Stimulated activated CD8-positive, alpha-beta memory T cell treated with anti-CD3 and anti-CD28 coated beads, Interleukin-12 subunit alpha, Interleukin-12 subunit beta, amount 100 ng/mL, for 4 hours (primary cell): ENCODE measurements around the gene THRAP3.
"Not testable (repeated sequence)": the region's sequence is repeated elsewhere in the genome, so short reads cannot be mapped to it uniquely, and the experiment has no call there.

ENCODE experiments used
- DNase-seq: peaks from one replicate; pipeline ENCODE4 v3.0.0-alpha.2; 2020; ENCODE audit warnings: low read depth

Gene THRAP3

GRCh38 chr1:36251794-36252481 lies 27.7 kb downstream of the THRAP3 start:
- no peak for DNase-seq

GRCh38 chr1:36252482-36252824 lies 28.2 kb downstream of the THRAP3 start:
- DNase-seq = not testable (repeated sequence)

- DNase-seq = no peak
These were observed 29.1 kb downstream of the THRAP3 start for GRCh38 chr1:36253161-36253862.

- DNase-seq = no peak
These were observed 32.5 kb downstream of the THRAP3 start for GRCh38 chr1:36256558-36257374.

- no peak for DNase-seq
These were observed 33.1 kb downstream of the THRAP3 start for GRCh38 chr1:36257375-36257767.

- DNase-seq = no peak
These were observed 34.7 kb downstream of the THRAP3 start for GRCh38 chr1:36258960-36259344.

- no peak for DNase-seq
These were observed 44.7 kb downstream of the THRAP3 start for GRCh38 chr1:36268981-36269380.

- no peak for DNase-seq
These were observed 45.2 kb downstream of the THRAP3 start for GRCh38 chr1:36269408-36269838.

GRCh38 chr1:36273024-36273423 lies 48.8 kb downstream of the THRAP3 start:
- no peak for DNase-seq

- no peak for DNase-seq
These were observed 50.0 kb downstream of the THRAP3 start for GRCh38 chr1:36274201-36274600.

GRCh38 chr1:36276688-36277087 lies 52.4 kb downstream of the THRAP3 start:
- DNase-seq = no peak

GRCh38 chr1:36279110-36279788 lies 55.0 kb downstream of the THRAP3 start:
- DNase-seq = no peak

- DNase-seq = no peak
These were observed 55.6 kb downstream of the THRAP3 start for GRCh38 chr1:36279789-36280296.

- DNase-seq = no peak
These were observed 59.8 kb downstream of the THRAP3 start for GRCh38 chr1:36284061-36284460.

- DNase-seq = no peak
These were observed 60.3 kb downstream of the THRAP3 start for GRCh38 chr1:36284517-36284916.

GRCh38 chr1:36285443-36286101 lies 61.3 kb downstream of the THRAP3 start:
- no peak for DNase-seq

GRCh38 chr1:36286802-36287201 lies 62.6 kb downstream of the THRAP3 start:
- no peak for DNase-seq

- no peak for DNase-seq
These were observed 63.4 kb downstream of the THRAP3 start for GRCh38 chr1:36287595-36287994.

- DNase-seq = no peak
These were observed 71.1 kb downstream of the THRAP3 start for GRCh38 chr1:36295390-36295789.

- no peak for DNase-seq
These were observed 72.8 kb downstream of the THRAP3 start for GRCh38 chr1:36297062-36297461.

- DNase-seq = no peak
These were observed 74.4 kb downstream of the THRAP3 start for GRCh38 chr1:36298640-36299039.

GRCh38 chr1:36300526-36300925 lies 76.3 kb downstream of the THRAP3 start:
- no peak for DNase-seq
